Measurements from ENCODE around the gene CLDN24.

CLDN24 gene

DNA sequence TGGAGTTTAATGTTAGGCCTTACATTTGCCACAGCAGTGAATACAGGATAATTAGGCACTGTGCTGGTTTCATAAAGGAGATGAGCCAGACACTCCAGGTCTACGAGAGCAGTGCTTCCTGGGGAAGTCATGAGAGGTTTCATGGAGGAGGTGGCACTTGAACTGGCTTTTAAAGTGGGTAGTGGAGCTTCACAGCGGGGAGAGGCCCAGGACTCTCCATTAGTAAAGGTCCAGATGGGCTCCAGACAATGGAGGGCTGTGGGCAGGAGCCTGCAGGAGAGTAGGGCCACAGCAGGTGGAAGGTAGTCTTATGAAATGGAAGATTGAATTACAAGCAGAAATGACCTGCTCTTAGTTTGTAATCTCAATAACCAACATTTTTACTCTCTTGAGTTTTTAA, 31.2 kb downstream of the CLDN24 start:
- H3K79me2 ChIP-seq (ENCODE audit: insufficient read depth, low read length): no peaks in the 10 kb centered on the region
- no peaks in the 10 kb centered on the region for H4K20me1 ChIP-seq (ENCODE audit: low read depth, low read length)
- H3K9me2 ChIP-seq (replicated peaks; ENCODE audit: insufficient read depth, low read length): no peaks in the 10 kb centered on the region
- TF ChIP-seq, protein P1, sequence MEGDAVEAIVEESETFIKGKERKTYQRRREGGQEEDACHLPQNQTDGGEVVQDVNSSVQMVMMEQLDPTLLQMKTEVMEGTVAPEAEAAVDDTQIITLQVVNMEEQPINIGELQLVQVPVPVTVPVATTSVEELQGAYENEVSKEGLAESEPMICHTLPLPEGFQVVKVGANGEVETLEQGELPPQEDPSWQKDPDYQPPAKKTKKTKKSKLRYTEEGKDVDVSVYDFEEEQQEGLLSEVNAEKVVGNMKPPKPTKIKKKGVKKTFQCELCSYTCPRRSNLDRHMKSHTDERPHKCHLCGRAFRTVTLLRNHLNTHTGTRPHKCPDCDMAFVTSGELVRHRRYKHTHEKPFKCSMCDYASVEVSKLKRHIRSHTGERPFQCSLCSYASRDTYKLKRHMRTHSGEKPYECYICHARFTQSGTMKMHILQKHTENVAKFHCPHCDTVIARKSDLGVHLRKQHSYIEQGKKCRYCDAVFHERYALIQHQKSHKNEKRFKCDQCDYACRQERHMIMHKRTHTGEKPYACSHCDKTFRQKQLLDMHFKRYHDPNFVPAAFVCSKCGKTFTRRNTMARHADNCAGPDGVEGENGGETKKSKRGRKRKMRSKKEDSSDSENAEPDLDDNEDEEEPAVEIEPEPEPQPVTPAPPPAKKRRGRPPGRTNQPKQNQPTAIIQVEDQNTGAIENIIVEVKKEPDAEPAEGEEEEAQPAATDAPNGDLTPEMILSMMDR (IDR thresholded peaks at IDR 0.05; ENCODE audit: insufficient read depth, low read length, poor library complexity, severe bottlenecking): no peak
- TF ChIP-seq EZH2phosphoT487 (conservative IDR thresholded peaks at IDR 0.05; ENCODE audit: low read length): no peak
- no peak overlapping the region for H3K9ac ChIP-seq (ENCODE audit: low read length)
- H3K27ac ChIP-seq (ENCODE audit: low read depth, low read length): no peak overlapping the region
- no peaks in the 10 kb centered on the region for H3K9me3 ChIP-seq (ENCODE audit: insufficient read depth, low read length)
- H3K36me3 ChIP-seq (ENCODE audit: low read length): no peaks in the 10 kb centered on the region
- H2AFZ ChIP-seq (ENCODE audit: low read depth, low read length, severe bottlenecking): no peak overlapping the region
- no peak overlapping the region for H3K4me2 ChIP-seq (ENCODE audit: low read depth, low read length, poor library complexity, severe bottlenecking)
- no peaks in the 10 kb centered on the region for H3F3A ChIP-seq (ENCODE audit: insufficient read depth)
- no peak overlapping the region for H3K4me3 ChIP-seq (ENCODE audit: insufficient read depth, low read length, poor library complexity, severe bottlenecking)
- no peaks in the 10 kb centered on the region for H3K27me3 ChIP-seq (ENCODE audit: low read length)

GRCh38 chr4:183289688-183290087, 32.5 kb downstream of the CLDN24 start:
- no peaks in the 10 kb centered on the region for H3F3A ChIP-seq (ENCODE audit: insufficient read depth)
- H3K36me3 ChIP-seq (ENCODE audit: low read length): no peaks in the 10 kb centered on the region
- no peak overlapping the region for H3K27ac ChIP-seq (ENCODE audit: low read depth, low read length)
- no peaks in the 10 kb centered on the region for H3K79me2 ChIP-seq (ENCODE audit: insufficient read depth, low read length)
- H3K4me3 ChIP-seq (ENCODE audit: insufficient read depth, low read length, poor library complexity, severe bottlenecking): no peak overlapping the region
- no peak for TF ChIP-seq EZH2phosphoT487 (conservative IDR thresholded peaks at IDR 0.05; ENCODE audit: low read length)
- TF ChIP-seq, protein P1 (IDR thresholded peaks at IDR 0.05; ENCODE audit: insufficient read depth, low read length, poor library complexity, severe bottlenecking): no peak
- no peak overlapping the region for H3K4me2 ChIP-seq (ENCODE audit: low read depth, low read length, poor library complexity, severe bottlenecking)
- H4K20me1 ChIP-seq (ENCODE audit: low read depth, low read length): no peaks in the 10 kb centered on the region
- H3K9me3 ChIP-seq (ENCODE audit: insufficient read depth, low read length): no peaks in the 10 kb centered on the region
- H3K27me3 ChIP-seq (ENCODE audit: low read length): no peaks in the 10 kb centered on the region
- H2AFZ ChIP-seq (ENCODE audit: low read depth, low read length, severe bottlenecking): no peak overlapping the region
- H3K9me2 ChIP-seq (replicated peaks; ENCODE audit: insufficient read depth, low read length): no peaks in the 10 kb centered on the region
- no peak overlapping the region for H3K9ac ChIP-seq (ENCODE audit: low read length)

GRCh38 chr4:183288955-183289354, 33.3 kb downstream of the CLDN24 start:
- Histone ChIP-seq H3K79me2 (ENCODE audit: insufficient read depth, low read length) (no peaks in the 10 kb centered on the region), H3K4me2 (ENCODE audit: low read depth, low read length, poor library complexity, severe bottlenecking) (no peak overlapping the region)

More at GRCh38 chr4:183288955-183289354, 33.3 kb downstream of the CLDN24 start:
- Histone ChIP-seq H3K27ac (ENCODE audit: low read depth, low read length) (no peak overlapping the region), H3K27me3 (ENCODE audit: low read length) (no peaks in the 10 kb centered on the region), H3K36me3 (ENCODE audit: low read length) (no peaks in the 10 kb centered on the region), H3K9ac (ENCODE audit: low read length) (no peak overlapping the region), H3K4me3 (ENCODE audit: insufficient read depth, low read length, poor library complexity, severe bottlenecking) (no peak overlapping the region), H3K9me2 (replicated peaks; ENCODE audit: insufficient read depth, low read length) (no peaks in the 10 kb centered on the region), H3K9me3 (ENCODE audit: insufficient read depth, low read length) (no peaks in the 10 kb centered on the region), H3F3A (ENCODE audit: insufficient read depth) (no peaks in the 10 kb centered on the region), H2AFZ (ENCODE audit: low read depth, low read length, severe bottlenecking) (no peak overlapping the region), H4K20me1 (ENCODE audit: low read depth, low read length) (no peaks in the 10 kb centered on the region)
- TF ChIP-seq, protein P1 (IDR thresholded peaks at IDR 0.05; ENCODE audit: insufficient read depth, low read length, poor library complexity, severe bottlenecking): no peak
- no peak for TF ChIP-seq EZH2phosphoT487 (conservative IDR thresholded peaks at IDR 0.05; ENCODE audit: low read length)

All from SU-DHL-6 (cell line).